Prostate gland (tissue), 2 donors: ENCODE data around the gene ARHGAP6.
"Not testable (repeated sequence)": the region's sequence is repeated elsewhere in the genome, so short reads cannot be mapped to it uniquely, and the experiment has no call there.

Experiments
- POLR2A ChIP-seq: fragments of 450-650 bp; IDR thresholded peaks from one replicate; pipeline ENCODE4 v1.6.1; 2016; ENCODE audit warnings: antibody characterized with exemption, mild to moderate bottlenecking
- TF ChIP-seq, protein P1 (sequence below), 4 experiments: fragments of 200-600 bp in 2 of 4; fragments of 450-650 bp in 2 of 4; sonication (generic) in 2 of 4; IDR thresholded peaks; 1 replicate in 3 of 4; 2 replicates in 1 of 4; pipeline ENCODE4 v1.5.1; 2016 to 2019; ENCODE audit warnings: antibody characterized with exemption in 4 of 4, mild to moderate bottlenecking in 2 of 4, moderate library complexity in 2 of 4

DNA sequence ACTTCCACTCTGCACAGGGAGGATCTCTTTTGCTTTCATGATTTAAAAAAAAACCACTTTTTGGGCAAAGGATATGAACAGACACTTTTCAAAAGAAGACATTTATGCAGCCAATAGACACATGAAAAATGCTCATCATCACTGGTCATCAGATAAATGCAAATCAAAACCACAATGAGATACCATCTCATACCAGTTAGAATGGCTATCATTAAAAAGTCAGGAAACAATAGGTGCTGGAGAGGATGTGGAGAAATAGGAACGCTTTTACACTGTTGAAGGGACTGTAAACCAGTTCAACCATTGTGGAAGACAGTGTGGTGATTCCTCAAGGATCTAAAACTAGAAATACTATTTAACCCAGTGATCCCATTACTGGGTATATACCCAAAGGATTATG is 87.4 kb downstream of the ARHGAP6 start:
- TF ChIP-seq, protein P1, sequence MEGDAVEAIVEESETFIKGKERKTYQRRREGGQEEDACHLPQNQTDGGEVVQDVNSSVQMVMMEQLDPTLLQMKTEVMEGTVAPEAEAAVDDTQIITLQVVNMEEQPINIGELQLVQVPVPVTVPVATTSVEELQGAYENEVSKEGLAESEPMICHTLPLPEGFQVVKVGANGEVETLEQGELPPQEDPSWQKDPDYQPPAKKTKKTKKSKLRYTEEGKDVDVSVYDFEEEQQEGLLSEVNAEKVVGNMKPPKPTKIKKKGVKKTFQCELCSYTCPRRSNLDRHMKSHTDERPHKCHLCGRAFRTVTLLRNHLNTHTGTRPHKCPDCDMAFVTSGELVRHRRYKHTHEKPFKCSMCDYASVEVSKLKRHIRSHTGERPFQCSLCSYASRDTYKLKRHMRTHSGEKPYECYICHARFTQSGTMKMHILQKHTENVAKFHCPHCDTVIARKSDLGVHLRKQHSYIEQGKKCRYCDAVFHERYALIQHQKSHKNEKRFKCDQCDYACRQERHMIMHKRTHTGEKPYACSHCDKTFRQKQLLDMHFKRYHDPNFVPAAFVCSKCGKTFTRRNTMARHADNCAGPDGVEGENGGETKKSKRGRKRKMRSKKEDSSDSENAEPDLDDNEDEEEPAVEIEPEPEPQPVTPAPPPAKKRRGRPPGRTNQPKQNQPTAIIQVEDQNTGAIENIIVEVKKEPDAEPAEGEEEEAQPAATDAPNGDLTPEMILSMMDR (IDR thresholded peaks at IDR 0.05): not testable (repeated sequence)
- not testable (repeated sequence) for TF ChIP-seq POLR2A
